HL-60 (cell line): ENCODE measurements around the gene TUBB3.

Experiments used
- CTCF ChIP-seq: IDR thresholded peaks from one replicate; pipeline ENCODE4 v1.5.1; 2011; ENCODE audit warnings: low read length, control low read depth, inconsistent platforms; ENCODE audit not compliant: insufficient read depth
- POLR2AphosphoS5 ChIP-seq: IDR thresholded peaks from 2 replicates; pipeline ENCODE4 v1.6.1; 2012; ENCODE audit warnings: low read depth

- TF ChIP-seq CTCF (no peak), POLR2AphosphoS5 (no peak)
These were observed 15.2 kb downstream of the TUBB3 start for GRCh38 chr16:89938175-89938885.
